GM13976 (cell line): ENCODE measurements around the gene SLN.

ENCODE experiments used
- DNase-seq: peaks from one replicate; pipeline ENCODE4 v3.0.0; 2012; ENCODE audit warnings: low spot score
- CTCF ChIP-seq: IDR thresholded peaks from 2 replicates; pipeline ENCODE4 v1.5.1; 2012; ENCODE audit warnings: borderline replicate concordance, mild to moderate bottlenecking; ENCODE audit not compliant: insufficient read depth; ENCODE audit errors: extremely low read depth, missing control alignments, control extremely low read depth
- in situ Hi-C: fragments of 300-500 bp; cut with MboI; formaldehyde crosslinking; loops from one replicate; pipeline ENCODE4 v1.12.0; 2022; ENCODE audit warnings: low sequenced_read_pairs, mixed read lengths, inconsistent platforms; ENCODE audit not compliant: unreplicated experiment

Gene SLN

GRCh38 chr11:107702109-107702660 lies 9.7 kb downstream of the SLN start:
- in situ Hi-C loops: no loop called here
- no peak for DNase-seq
- no peak for TF ChIP-seq CTCF

- DNase-seq: no peak
- TF ChIP-seq CTCF: no peak
- in situ Hi-C loops: no loop called here
Measured at GRCh38 chr11:107699371-107700285, 12.2 kb downstream of the SLN start.

- in situ Hi-C loops: no loop called here
- no peak for DNase-seq
- no peak for TF ChIP-seq CTCF
Measured at GRCh38 chr11:107697291-107697690, 14.6 kb downstream of the SLN start.

GRCh38 chr11:107696140-107696539 lies 15.7 kb downstream of the SLN start:
- in situ Hi-C loops: no loop called here
- no peak for TF ChIP-seq CTCF
- DNase-seq: no peak

- TF ChIP-seq CTCF: no peak
- DNase-seq: no peak
- in situ Hi-C loops: no loop called here
Measured at GRCh38 chr11:107695446-107695845, 16.4 kb downstream of the SLN start.

- DNase-seq: no peak
- no peak for TF ChIP-seq CTCF
- in situ Hi-C loops: no loop called here
Measured at GRCh38 chr11:107691000-107691750, 20.7 kb downstream of the SLN start.
